Bronchial epithelial cell (primary cell): ENCODE results near the gene FBXO48. TPM values are rescaled to one million over a fixed set of nuclear protein-coding genes. Genes with fewer than 3 reads are reported as not detected.

Source experiments
- DNase-seq: peaks from one replicate; pipeline ENCODE4 v3.0.0-alpha.2; 2010; ENCODE audit warnings: low read depth
- FAIRE-seq: peaks from 2 replicates; lab custom pipeline; 2011; peaks lifted over from hg19 to GRCh38; lab: Jason Lieb, UNC
- H3K27me3 ChIP-seq: 2 replicates; pipeline ENCODE4 v1.5.1; 2011; ENCODE audit warnings: low read length; ENCODE audit not compliant: control insufficient read depth, insufficient read depth
- H3K36me3 ChIP-seq: 2 replicates; pipeline ENCODE4 v1.5.1; 2011; ENCODE audit warnings: low read length; ENCODE audit not compliant: control insufficient read depth, insufficient read depth
- H3K4me3 ChIP-seq: 2 replicates; pipeline ENCODE4 v1.5.1; 2011; ENCODE audit warnings: mild to moderate bottlenecking, low read depth, low read length, control low read depth
- CTCF ChIP-seq: IDR thresholded peaks from 2 replicates; pipeline ENCODE4 v1.5.1; 2011; ENCODE audit warnings: mild to moderate bottlenecking, moderate library complexity, low read length, control low read depth, inconsistent platforms; ENCODE audit not compliant: insufficient read depth, severe bottlenecking
- total RNA-seq: library from RNA; depleted of rRNA; stranded (reverse); fragments of >200 nt; gene quantifications from 2 replicates; pipeline ENCODE4 v1.2.1, GENCODE V29; 2014

FBXO48 gene
- total RNA-seq, 1 donor from 2014 or later = 0.26 TPM

- FAIRE-seq = no peak
Measured at GRCh38 chr2:68476454-68476853, 9.4 kb upstream of the FBXO48 start.

GRCh38 chr2:68475576-68475975, 8.5 kb upstream of the FBXO48 start:
- FAIRE-seq (no peak), DNase-seq (no peak)
- Histone ChIP-seq H3K36me3 (no peaks in the 10 kb centered on the region), H3K27me3 (no peaks in the 10 kb centered on the region), H3K4me3 (no peak overlapping the region)
- TF ChIP-seq CTCF = no peak

More at GRCh38 chr2:68476454-68476853, 9.4 kb upstream of the FBXO48 start:
- H3K4me3 ChIP-seq = no peak overlapping the region
- no peak for TF ChIP-seq CTCF
- no peak for DNase-seq
- no peaks in the 10 kb centered on the region for H3K27me3 ChIP-seq
- no peaks in the 10 kb centered on the region for H3K36me3 ChIP-seq

- peak; percentile 36 for FAIRE-seq
- peak; percentile 78 for DNase-seq
- TF ChIP-seq CTCF = no peak
- Histone ChIP-seq H3K4me3 (no peak overlapping the region), H3K27me3 (no peaks in the 10 kb centered on the region), H3K36me3 (no peaks in the 10 kb centered on the region)
Measured at GRCh38 chr2:68475110-68475509, 8.0 kb upstream of the FBXO48 start.

- DNase-seq (no peak), FAIRE-seq (no peak)
- H3K36me3 ChIP-seq = no peaks in the 10 kb centered on the region
- no peak for TF ChIP-seq CTCF
- no peak overlapping the region for H3K4me3 ChIP-seq
- no peaks in the 10 kb centered on the region for H3K27me3 ChIP-seq
Measured at GRCh38 chr2:68472796-68473414, 5.8 kb upstream of the FBXO48 start.

GRCh38 chr2:68471385-68471784, 4.3 kb upstream of the FBXO48 start:
- Histone ChIP-seq H3K36me3 (no peaks in the 10 kb centered on the region), H3K4me3 (no peak overlapping the region), H3K27me3 (no peaks in the 10 kb centered on the region)
- no peak for TF ChIP-seq CTCF
- no peak for FAIRE-seq
- no peak for DNase-seq

GRCh38 chr2:68469935-68470334, 2.8 kb upstream of the FBXO48 start:
- TF ChIP-seq CTCF = no peak
- peak; percentile 39 for DNase-seq
- H3K36me3 ChIP-seq = no peaks in the 10 kb centered on the region
- FAIRE-seq = no peak
- no peaks in the 10 kb centered on the region for H3K27me3 ChIP-seq
- no peak overlapping the region for H3K4me3 ChIP-seq
